ENCODE results near the gene PARP9.

DNA sequence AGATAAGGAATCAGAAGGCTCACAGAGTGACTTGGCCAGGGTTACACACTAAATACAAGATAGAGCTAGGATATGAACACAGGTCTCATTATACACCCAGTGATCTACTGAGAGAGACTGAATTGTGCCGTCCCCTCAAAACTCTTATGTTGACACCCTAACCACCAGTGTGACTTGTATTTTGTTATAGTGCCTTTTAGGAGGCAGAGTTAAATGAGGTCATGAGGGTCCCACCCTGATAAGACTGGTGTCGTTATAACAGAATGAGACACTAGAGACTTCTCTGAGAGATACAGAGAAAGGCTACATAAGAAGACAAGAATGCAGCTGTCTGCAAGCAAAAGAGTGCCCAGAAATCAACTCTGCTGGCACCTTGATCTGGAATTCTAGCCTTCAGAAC, 62.0 kb downstream of the PARP9 start:
- TF ChIP-seq CTCF (IDR thresholded peaks at IDR 0.05; ENCODE audit: insufficient read depth, low read length, poor library complexity, severe bottlenecking) (no peak), EZH2phosphoT487 (conservative IDR thresholded peaks at IDR 0.05; ENCODE audit: low read length) (no peak)
